HCEC 1CT (cell line): ENCODE data around the gene RELL1.

ENCODE experiments used
- DNase-seq: peaks from one replicate; pipeline ENCODE4 v3.0.0-alpha.2; 2017

The RELL1 gene

GRCh38 chr4:37594099-37594498 is 92.1 kb downstream of the RELL1 start:
- no peak for DNase-seq

DNA sequence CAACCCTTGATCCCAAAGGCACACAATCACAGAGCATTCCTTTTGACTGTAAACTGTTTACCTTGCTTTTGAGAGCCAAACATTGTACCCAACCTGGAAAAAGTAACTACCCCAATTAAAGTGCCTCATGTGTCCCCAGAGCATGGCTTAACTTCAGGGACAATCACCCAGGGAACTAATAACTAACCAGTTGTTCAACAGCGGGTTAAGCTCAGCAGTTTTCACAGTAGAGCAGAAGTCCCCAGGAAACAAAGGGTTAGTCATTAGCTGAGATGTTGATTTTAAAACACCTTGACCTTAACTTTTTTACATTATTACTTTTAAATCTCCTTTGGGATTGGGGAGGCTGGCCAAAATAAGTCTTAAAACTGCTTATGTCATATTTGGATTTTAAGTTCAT is 94.8 kb downstream of the RELL1 start:
- DNase-seq: no peak

DNA sequence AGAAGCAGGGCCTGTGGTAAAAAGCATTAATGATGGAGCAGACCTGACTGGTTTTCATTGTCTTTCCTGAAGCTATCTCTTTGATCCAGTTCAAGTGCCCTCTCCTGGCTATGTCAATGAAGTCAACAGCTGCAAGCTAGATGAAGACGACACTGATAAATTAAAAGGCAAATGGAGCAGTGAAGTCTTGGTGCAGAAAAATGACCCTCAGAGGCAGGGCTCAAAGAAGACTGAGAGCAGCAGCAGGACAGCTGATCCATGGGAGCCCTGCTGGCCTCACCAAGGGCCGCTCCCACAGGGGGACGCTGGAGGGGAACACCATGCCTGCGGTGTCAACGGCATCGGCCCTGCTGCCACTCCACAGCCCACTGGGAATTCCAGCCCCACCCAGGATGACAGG is 96.2 kb downstream of the RELL1 start:
- no peak for DNase-seq

DNA sequence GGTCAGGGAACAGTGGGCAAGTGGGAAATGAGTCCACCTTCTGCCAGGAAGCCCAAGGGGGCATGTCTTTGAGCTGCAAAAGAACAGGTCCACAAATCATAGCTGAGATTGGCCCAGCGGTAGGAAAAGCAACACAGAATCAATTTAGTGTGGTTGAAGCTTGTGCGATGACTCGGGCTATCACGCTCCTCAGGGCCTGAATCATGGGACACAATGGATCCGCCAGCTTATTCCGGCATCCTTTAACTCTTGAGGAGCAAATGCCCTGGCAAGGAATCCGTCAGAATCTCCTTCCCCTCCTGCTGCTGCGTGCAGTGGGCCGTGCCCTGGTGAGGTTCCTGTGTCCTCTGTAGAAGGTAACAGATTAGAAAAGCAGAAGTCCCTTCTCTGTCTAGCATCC is 98.0 kb downstream of the RELL1 start:
- DNase-seq: no peak

GRCh38 chr4:37586194-37586593 is 100.0 kb downstream of the RELL1 start:
- DNase-seq: no peak

DNA sequence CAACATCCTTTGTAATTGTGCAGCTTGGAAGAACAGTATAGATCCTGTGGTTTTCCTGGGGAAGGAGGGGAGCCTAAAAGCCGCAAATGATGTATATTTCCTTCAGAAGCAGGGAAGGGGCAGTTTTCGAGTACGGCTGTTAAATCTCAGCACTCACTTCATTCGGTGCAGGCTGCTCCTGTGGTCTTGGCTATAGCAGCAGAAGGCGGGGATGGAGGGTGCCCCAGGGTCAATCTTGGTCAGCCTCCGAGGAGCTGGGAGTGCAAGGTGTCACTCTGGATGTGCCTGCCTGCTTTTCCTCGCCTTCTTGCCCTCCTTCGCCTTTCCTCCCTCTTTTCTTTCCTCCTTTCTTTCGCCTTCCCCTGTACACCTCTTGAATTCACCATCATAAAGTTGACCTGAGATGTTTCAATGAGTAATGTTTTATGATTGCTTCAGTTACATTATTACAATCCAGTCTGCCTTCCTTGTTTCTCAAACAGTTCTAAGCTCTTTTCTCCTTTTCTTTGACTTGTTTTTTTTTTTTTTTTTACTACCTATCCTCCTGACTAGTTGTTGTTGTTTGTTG is 101.6 kb downstream of the RELL1 start:
- DNase-seq: no peak

GRCh38 chr4:37584071-37584470 is 102.1 kb downstream of the RELL1 start:
- no peak for DNase-seq

- no peak for DNase-seq
Measured at GRCh38 chr4:37573566-37573965, 112.6 kb downstream of the RELL1 start.

GRCh38 chr4:37568489-37568888 is 117.7 kb downstream of the RELL1 start:
- DNase-seq: no peak

DNA sequence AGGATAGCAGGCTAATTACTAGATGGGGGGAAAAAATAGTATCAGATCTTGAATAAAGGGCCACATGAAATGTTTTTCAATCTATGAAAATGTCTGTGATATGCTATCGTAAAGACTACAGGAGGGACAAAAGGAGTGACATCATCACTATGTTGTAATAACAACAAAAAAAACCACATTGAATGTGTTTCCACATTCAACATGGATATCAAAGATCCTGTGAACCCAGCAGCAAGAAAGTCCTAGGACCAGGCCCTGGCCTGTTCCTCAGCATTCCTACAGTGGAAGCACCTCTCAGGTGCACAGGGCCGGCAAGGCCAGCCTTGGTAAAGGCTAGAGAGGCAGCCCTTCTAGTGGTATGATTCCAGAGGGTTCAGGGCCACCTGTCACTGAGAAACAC is 118.3 kb downstream of the RELL1 start:
- DNase-seq: no peak

DNA sequence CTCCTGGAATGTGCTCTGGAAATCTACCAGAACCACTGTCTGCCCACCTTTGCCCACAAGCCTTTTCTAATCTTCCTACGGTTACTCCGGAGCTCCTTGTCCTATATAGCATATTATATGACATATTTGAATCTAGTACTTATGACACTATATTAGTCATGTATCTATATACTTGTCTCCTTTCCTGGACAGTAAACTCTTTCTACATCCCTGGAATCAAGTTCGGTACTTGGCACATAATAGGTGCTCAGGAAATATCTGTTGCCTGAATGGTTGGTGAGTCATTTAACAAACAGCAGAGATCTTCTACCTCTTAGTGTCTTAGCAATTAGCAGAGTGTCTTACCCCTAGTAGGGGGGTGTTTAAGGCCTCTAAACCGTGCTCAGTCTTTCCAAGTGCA is 123.6 kb downstream of the RELL1 start:
- peak; percentile 7 for DNase-seq

GRCh38 chr4:37561803-37562207 is 124.4 kb downstream of the RELL1 start:
- DNase-seq: peak; percentile 1

DNA sequence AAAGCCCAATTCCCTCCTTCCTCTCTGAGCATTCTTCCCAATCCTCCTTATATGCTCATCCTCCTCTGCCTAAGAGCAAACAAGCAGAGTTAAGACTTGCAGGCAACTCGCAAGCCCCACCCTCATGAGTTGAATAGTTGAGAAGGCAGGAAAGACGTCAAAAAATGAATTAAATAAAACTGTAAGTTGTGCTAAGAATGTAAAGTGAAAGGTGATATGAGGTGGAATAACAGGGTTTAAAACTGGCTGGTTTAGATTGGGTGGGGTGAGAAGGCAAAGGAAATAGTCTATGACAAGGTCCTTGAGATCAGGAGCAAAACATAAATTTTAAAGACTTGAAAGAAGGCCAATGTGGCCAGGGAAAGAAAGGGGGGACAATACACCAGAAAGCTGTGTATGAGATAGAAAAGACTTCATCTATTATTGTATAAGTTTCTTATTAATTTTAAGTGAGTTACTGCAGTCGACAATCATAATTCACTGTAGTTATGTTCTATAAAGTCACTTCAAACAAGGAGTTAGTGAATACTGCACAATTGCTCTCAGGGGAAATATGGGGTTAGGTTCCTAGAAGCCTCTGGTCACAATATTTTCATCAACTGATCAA is 124.9 kb downstream of the RELL1 start:
- no peak for DNase-seq
